Activated naive CD4-positive, alpha-beta T cell treated with Interleukin-2 at 50 U/mL for 16 hours (primary cell): Measurements from ENCODE around the gene MRPL1.

Experiments used
- DNase-seq: peaks from one replicate; pipeline ENCODE4 v3.0.0-alpha.2; 2020

Gene MRPL1

DNA sequence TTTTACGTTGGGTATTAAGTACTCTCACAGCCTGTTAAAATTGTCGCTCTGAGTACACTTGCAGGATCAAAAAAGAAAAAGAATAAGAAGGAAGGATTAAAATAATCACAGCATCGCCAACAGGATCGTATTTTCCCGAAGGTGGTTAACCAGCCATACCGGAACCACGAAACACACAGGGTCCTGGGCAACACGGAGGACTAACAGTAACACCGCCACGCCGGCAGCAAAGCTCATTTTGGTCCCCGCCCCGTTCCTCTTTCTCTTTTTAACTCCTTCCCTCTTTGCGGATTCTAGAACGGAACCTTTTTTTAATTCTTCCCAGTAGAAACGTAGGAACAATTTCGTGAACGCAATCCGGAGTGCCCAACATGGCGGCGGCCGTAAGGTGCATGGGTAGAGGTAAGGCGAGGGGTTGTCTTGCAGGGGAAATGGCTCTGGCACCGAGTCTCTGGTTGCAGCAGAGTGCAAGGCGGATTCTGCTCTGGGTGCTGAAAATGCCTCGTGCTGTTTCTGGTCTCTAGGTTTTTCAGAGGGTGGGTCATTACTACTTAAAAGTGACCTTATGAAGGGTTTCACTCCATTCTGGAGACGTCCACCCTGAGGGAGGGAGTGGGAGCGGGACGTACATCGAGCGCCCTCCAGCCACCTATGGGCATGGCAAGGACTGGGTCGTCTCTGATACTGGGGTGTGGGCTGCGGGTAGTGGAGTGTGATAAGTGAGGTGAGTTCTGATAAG lies at the start of gene MRPL1:
TSS of gene MRPL1 (plus strand) at position 353 of the 739 bp plus-strand sequence. CDS start at position 372, 19 bp downstream.
- peak; percentile 89 for DNase-seq

DNA sequence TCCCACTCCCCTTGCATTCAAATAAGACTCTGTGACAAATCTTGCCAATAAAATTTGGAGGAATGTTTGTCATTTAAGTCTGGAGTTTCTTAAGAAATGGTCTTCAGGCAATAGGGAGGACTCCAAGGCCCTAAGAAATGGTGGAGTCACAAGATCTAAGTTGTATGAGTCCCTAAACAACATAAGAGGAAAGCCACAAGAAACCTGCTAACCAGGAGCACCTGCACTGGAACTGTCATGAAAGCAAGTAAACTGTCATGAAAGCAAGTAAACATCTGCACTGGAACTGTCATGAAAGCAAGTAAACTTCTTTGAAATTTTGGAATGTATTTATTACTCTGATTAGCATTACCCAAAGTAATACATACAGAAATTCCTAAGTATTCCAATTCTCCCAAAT lies 47.0 kb upstream of the MRPL1 start:
- no peak for DNase-seq

DNA sequence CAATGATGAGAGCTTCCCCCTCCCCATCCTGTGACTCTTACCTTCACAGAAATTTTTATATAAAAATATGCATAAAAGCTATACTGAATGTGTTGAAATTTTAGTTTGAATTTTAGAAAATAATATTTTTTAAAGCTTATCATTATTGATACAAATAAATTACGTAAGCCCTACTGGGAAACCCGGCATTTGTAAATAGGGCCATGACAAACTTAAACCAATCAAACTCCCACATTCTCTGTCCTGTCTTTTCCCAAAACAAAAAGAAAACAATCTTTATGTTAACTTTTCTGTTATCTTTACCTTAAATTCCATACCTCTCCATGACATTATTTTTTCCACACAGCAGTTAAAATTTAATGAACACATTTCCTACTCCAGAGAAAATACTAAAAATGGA lies 46.1 kb upstream of the MRPL1 start:
- no peak for DNase-seq

DNA sequence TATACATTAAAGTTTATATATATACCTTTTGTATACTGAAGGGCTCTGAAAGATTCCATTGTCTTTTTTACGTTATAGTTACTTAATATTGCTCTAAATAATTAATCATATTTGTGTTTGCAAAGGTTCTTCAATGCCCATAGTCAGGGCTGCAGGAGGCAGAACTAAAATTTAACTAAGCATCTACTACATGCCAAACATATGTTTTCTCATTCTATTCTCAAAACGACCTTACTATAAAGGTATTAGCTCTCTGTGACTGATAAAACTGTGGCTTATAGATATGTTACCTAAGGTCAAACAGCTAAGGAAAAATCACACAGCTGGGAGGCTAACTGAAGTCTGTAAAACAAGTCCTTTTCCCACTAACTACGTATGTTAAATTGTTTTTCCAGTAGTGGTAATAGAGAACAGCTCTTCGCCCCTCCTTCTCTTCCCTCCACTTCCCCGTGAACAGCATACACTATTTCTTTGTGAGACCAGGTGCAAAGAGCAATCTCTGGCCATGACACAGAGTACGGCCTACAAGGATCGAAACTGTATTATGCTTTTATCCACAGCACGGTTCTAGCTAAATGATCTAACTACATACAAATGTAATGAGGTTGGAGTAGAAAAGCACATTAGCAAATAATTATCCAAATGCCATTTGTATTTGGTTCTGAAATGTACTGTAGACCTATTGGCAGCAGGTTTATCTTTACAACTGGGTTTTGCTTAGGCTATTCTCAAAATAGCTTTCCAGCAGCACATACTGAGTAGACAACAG lies 45.1 kb upstream of the MRPL1 start:
- DNase-seq: no peak

DNA sequence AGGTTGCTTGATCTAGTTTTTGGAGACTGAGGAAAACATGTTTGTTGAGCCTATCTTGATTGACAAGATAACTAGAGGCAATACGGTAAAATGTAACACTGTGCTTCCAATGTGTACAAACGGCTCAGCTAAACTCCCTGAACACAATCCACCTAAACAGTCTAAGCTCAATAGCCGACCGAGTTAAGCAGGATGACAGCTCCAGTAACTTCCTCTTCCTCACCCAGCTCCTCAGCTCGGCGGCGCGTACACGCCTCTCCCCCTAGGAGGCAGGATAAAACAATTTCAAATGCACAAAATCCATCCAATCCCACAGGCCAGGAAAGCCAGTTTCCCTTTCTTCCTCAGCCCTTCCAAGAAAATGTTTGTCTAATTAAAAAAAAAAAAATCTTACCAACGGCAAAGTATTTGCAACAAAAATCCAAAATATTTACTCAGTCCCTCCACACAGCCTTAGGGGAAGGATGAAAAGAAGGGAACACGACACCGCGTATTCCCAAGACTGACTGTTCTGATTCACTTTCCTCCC lies 44.5 kb upstream of the MRPL1 start:
- peak; percentile 45 for DNase-seq

DNA sequence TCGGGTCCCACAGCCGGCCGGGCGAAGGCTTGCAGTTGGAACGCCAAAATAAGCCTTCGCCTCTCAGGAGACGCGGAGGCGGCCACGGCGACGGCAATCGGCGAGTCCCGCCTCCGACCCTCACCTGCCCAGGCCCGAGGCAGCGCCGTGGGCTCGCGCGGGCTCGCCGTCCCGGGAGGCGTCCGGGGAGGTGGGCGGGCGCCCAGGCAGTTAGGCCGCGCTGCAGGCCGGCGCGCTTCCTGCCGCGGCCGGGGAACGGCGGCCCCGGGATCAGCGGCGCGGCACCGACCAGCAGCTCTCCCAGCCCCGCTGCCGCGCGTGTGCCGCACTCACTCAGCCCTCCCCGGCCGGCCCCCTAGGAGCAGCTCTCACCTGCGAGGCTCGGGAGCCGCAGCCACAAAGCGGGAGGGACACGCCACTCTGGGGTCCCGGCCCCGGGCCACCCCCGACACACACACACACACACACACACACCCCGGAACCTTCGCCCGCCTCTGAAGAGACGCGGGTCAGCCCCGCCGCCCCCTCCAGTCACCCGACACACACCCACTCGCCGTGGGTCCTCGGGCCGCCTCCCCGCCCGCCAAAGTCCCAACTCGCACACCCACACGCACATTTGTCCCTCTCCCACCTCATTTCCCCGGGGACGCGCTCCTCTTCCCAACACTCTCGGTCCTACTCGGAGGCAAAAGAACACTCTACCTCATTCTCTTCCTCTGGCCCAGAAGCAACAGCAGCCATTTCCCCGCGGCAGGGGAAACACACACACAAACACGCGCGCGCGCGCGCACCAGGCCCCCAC lies 43.8 kb upstream of the MRPL1 start, which contains the start of gene CNOT6L:
TSS of gene CNOT6L (minus strand) at position 767 of the 802 bp plus-strand sequence. CDS start at position 707, 60 bp downstream.
- peak; percentile 87 for DNase-seq

DNA sequence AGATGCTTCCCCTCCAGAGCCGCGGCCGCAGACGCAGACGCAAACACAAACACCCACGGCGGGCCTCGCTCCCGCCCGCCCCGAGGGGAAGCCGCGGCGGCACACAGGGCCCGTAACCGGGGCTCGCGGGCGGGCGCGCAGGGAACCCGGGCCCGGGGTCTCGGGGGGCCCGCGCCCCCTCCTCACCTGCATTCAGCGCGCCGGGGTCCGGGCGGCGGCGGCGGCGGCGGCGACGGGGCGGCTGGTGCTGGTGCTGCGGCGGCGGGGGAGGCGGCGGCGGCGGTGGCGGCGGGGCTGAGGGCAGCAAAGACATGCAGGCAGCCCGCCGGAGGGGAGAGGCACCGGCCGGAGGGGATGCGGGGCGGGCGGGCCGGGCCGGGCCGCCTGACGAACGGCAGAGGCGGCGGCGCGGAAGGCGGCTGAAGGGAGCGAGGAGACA lies 43.2 kb upstream of the MRPL1 start:
- DNase-seq: no peak

DNA sequence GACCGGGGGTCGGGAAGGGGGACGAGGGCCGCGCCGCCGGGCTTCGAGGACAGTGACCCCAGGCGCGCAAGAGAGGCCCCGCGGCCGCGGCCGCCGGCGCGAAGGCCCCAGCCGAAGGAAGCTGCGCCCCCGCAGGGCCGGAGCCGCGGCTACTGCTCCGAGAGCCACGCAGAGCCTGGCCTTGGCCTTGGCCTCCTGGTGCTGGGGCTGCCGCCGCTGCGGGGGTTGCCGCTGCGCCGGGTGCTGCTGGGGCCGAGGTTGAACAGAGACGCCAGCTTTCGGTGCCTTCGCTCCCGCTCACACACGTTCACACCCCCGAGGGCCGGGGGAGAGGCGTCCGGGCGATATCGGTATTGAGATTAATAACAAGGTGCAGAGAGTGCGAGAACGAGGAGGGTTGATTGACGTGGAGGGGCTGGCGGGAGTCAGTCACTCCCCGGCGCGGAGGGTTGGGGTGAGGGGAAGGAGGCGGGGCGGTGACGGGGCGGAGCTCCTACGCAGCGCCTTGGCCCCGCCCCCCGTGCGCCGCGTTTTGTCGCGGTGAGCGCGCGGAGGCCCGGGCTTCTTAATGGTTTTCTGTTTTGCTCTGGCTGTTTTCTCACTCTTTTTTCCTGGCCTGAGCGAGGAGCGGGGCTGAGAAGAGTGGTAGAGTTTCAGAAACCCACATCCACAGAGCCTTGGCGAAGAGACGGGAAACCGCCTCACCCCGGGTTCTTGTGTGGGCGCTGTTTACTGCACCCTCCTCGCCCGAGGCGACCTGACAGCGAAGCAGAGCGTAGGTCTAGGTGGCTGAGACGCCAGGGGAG lies 42.6 kb upstream of the MRPL1 start:
- DNase-seq: peak; percentile 94

DNA sequence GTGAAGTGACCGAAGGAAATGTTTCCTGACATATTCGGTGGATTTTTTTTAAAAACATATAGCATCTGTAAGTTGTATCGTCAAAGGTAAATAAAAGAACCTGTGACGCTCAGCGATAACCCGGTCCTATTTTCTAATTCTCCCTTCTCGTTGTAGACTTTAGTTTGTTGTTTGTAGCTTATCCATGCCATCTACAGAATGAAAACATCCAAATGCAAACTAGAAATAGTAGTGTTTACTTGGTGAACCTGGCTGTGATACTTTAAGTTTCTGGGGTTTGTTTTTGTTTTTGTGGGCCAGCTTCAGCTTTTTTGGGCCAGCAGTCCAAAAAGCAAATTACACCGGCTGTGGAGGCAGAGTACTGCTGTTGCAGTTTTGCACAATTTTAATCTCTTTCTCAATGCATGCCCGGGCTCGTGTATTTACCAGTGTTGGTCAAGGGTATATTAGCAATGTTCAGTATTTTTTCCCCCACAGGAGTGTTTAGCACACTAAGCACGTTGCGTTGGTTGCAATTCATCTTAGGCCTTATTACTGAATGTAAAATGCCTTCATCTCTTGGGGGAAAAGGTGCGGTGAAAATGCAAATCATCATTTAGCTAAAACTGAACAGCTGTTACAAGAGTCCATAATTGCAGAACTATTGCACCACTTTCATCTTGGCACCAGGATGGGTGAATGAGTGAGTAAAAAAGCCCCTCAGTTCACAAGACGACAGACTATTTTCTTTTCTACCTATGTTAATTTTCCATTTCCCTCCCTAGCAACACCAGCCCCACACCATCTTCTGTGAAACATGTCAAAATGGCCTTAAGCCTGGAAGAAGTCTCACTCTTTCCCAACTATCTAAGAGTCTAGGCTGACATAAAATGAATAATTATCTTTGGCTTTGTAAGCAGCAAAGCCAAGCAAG lies 41.7 kb upstream of the MRPL1 start:
- DNase-seq: no peak

DNA sequence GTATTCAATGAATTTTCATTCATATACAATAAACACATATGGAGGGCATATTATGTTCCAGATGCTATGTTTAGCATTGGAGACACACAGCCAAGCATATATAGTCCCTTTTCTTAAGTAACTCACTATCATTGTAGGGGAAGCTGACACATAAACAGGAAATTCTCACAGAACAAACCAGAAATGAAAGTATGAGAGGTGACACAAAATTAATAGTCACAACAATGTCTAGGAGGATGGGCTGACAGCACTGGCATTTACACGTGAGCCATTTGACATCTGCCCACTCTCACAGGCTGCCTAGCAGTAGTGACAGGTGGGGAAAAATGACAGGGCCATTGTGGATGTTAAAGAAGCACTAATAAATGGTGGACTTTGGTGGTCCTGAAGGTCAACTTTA lies 40.9 kb upstream of the MRPL1 start:
- DNase-seq: peak; percentile 55

DNA sequence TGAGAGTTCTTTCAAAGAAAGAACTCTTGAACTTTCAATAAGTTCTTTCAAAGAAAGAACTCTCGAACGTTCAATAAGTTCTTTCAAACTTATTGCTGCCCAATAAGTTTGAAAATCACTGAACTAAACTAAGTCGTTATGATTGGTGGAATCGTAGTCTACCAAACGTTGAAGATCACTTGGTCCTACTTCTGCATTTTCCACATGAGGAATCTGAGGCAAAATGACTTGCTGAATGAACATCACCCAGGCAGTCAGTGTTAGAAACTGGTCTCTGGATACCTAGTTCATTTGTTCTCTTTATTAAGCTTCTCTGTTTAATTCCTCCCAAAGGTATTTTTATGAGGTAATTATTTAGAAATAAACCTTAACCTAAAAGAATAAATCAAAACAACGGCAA lies 36.4 kb upstream of the MRPL1 start:
- DNase-seq: no peak

DNA sequence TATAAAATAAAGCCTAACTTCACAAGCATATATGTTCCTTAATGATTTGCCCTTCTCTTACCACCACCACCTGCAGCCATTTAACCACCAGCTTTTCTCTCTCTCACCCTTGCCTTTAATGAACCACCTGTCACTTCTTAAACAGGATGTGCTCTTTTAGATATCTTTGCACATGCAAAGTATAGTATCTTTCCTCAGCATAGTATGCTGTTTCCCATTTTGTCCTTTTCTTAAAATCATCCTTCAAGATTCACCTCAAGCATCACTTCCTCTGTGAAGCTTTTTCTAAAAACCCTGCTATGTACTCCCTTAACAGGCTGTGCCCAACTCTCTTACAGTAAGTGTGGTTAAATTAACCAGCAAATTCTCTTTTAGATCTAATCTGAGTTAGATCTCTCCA lies 35.3 kb upstream of the MRPL1 start:
- DNase-seq: no peak

DNA sequence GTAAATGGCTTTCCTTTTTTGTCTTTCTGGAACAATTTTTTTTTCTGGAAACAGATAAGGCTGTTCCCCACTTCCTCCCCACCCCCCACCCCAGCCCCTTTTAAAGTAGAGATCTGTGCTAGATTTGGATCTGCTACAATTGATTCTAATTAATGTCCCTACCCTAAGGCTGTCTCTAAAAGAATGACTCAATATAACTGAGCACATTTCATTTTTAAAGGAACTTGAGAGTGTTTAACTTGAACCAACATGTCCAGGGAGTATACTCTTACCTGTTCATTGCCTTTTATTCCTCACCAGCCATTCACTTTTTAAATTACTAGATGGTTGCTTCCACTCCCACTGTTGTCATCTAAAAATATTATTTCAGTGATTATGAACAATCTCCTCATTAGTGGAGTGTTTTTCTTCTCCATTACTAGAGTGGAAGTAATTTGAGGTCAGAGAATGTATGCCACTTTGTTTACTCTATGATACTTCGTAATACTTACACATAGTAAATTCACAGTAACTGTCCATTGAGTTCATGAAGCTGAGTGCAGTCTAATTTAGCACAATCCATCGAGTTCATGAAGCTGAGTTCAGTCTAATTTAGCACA lies 29.4 kb upstream of the MRPL1 start:
- no peak for DNase-seq

DNA sequence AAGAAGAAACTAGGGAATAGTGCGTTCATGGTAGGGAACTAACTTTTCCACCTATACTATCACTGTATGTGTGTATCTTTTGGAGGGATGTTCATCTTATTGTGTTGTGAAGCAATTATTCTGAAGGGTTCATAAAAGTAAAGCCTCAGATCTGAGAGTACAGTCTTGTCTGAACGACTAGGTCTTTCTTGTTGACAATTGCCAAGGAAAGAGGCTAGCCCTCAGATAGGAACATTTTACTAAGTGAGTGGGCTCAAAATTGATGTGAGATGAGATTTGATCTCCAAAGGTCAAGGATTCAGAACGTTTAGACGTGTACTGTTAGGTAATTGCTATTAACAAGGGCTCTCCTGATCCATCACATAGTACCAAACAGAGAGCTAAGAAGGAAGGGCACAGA lies 28.2 kb upstream of the MRPL1 start:
- DNase-seq: no peak

DNA sequence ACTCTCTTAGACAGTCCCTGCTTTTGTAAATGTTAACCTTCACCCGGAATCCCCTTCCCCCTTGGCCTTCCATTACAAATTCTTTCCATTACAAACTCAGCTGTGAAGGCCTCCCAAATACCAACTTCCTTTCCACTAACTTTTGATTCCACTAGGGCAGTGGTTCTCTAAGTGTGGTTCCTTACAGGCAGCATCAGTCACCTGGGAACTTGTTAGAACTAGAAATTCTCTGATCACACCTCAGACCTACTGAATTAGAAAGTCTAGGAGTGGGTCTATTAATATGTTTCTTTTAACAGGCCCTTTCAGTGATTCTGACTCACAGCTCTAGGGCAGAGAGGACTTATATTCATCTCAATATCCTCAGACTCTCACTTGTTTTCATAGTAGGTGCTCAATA lies 19.0 kb upstream of the MRPL1 start:
- no peak for DNase-seq

DNA sequence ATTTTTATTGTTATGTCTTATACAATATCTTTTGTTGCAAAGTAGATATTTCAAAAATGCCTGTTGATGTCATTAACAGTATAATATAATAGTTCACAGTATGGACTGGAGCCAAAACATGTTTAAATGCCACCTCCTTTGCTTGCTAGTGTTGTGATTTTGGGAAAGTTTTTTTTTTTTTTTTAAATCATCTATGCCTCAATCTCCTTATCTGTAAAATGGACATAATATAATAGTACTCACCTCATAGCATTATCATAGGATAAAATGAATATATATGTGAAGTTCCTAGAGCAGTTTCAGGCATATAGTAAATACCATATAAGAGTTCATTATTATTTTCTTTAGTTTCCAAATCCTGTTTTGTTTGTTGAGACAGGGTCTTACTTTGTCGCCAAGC lies 18.3 kb upstream of the MRPL1 start:
- DNase-seq: no peak

DNA sequence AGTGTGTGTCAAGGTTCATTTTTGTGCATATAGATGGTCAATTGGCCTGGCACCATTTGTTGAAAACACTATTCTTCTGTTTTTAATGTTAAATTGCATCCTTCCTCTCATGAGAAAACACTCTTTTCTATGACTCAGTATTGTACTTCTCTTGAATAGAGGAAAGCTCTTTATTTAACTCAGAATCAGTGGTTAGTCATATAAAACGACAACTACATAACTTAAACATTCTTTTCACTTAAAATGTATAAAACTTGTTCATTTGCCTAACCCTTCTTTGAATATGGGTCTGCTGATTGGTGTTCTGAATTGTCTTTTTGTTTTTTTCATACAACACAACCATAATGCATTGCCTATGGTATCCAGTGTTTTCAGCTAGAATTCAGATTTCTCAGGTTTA lies 17.2 kb upstream of the MRPL1 start:
- no peak for DNase-seq

DNA sequence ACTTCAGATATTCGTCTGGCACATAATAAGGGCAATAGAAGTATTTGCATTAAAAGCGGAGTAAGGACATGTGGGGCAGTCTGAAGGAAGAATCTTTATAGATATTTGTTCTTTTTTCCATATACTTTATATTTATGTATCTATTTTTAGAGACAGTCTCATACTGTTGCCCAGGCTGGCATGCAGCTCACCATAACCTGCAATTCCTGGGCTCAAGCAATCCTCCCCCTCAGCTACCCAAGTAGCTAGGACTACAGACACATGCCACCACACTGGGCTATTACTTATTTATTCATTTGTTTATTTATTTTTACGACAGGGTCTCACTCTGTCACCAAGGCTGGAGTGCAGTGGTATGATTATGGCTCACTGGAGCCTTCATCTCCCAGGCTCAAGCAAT lies 16.7 kb upstream of the MRPL1 start:
- DNase-seq: no peak

DNA sequence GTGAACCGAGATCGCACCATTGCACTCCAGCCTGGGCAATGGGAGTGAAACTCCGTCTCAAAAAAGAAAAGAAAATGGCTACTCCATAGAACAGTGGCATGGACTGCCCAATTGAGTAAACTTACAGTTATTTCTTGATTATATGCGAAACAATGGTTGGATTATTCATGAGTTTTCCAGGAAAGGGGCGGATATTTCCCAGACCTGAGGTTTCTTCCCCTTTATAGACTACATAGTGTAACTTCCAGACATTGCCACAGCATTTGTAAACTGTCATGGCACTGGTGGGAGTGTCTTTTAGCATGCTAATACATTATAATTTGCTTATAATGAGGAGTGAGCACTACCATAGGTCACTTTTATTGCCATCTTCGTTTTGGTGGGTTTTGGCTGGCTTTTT lies 14.1 kb upstream of the MRPL1 start:
- no peak for DNase-seq

DNA sequence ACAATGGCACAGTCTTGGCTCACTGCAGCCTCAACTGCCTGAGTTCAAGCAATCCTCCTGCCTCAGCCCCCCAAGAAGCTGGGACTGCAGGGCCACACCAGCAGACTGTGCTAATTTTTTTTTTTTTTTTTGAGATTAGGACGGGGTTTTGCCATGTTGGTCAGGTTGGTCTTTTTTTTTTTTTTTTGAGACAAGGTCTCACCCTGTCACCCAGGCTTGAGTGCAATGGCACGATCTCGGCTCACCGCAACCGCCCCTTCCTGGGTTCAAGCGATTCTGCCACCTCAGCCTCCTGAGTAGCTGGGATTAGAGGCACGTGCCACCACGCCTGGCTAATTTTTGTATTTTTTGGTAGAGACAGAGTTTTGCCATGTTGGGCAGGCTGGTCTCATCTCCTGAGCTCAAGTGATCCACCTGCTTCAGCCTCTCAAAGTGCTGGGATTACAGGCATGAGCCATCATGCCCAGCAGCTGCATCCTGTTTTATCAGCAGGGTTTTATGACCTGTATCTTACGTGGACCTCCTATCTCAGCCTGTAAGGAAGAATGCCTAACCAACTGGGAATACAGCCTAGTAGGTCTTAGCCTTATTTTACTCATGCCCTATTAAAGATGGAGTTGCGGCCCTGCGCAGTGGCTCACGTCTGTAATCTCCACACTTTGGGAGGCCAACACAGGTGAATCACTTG lies 13.2 kb upstream of the MRPL1 start:
- no peak for DNase-seq
